Bronchial epithelial cell (primary cell): ENCODE measurements around the gene IL36G. TPM values are rescaled to one million over a fixed set of nuclear protein-coding genes. Genes with fewer than 3 reads are reported as not detected.

ENCODE experiments used
- DNase-seq: peaks from one replicate; pipeline ENCODE4 v3.0.0-alpha.2; 2010; ENCODE audit warnings: low read depth
- FAIRE-seq: peaks from 2 replicates; lab custom pipeline; 2011; peaks lifted over from hg19 to GRCh38; lab: Jason Lieb, UNC
- H3K27me3 ChIP-seq: 2 replicates; pipeline ENCODE4 v1.5.1; 2011; ENCODE audit warnings: low read length; ENCODE audit not compliant: control insufficient read depth, insufficient read depth
- H3K36me3 ChIP-seq: 2 replicates; pipeline ENCODE4 v1.5.1; 2011; ENCODE audit warnings: low read length; ENCODE audit not compliant: control insufficient read depth, insufficient read depth
- H3K4me3 ChIP-seq: 2 replicates; pipeline ENCODE4 v1.5.1; 2011; ENCODE audit warnings: mild to moderate bottlenecking, low read depth, low read length, control low read depth
- total RNA-seq: library from RNA; depleted of rRNA; stranded (reverse); fragments of >200 nt; gene quantifications from 2 replicates; pipeline ENCODE4 v1.2.1, GENCODE V29; 2014
- TF ChIP-seq, protein P1 (sequence below): IDR thresholded peaks from 2 replicates; pipeline ENCODE4 v1.5.1; 2011; ENCODE audit warnings: mild to moderate bottlenecking, moderate library complexity, low read length, control low read depth, inconsistent platforms; ENCODE audit not compliant: insufficient read depth, severe bottlenecking

Gene IL36G
- total RNA-seq, 1 donor from 2014 or later, result not detected

DNA sequence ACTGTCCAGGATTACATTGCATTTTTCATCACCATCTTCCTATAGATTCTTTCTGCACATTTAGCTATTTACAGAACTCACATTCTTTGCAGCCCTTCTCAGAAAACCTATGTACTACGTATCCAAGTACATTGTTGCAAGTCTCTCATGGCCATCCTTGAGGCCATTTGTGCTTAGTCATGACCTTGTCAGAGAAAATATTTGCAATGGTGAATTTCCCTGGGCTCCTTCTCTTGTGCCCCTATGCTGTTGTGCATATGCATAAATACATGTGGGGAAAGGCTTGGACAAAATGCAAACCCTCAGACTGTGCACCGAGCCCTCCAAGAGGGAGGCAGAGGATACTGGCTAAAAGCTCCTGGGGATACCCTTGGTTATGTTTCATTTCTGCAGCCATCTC lies 47.0 kb downstream of the IL36G start:
- DNase-seq (no peak), FAIRE-seq (no peak)
- H3K27me3 ChIP-seq, result peaks cover 5% of the 10 kb centered on the region

DNA sequence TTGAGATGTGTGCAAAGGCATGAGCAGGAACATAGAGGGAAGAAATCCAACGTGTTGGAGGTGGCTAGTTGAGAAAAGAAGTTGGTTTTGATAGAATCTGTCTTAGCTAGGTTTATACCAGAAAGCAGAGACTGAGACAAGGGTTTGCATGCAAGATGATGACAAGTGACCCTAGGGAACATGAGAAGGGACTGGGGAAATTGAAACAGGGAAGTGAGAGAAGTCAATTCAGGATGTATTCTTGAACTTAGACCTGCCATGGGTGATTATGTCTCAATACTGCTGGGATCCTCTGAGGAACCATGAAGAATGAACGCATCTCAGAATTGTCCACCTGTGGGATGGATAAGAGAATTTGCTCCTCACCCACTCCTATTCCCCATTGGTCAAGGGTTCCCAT lies 47.9 kb downstream of the IL36G start:
- H3K36me3 ChIP-seq, result no peaks in the 10 kb centered on the region
- TF ChIP-seq, protein P1, sequence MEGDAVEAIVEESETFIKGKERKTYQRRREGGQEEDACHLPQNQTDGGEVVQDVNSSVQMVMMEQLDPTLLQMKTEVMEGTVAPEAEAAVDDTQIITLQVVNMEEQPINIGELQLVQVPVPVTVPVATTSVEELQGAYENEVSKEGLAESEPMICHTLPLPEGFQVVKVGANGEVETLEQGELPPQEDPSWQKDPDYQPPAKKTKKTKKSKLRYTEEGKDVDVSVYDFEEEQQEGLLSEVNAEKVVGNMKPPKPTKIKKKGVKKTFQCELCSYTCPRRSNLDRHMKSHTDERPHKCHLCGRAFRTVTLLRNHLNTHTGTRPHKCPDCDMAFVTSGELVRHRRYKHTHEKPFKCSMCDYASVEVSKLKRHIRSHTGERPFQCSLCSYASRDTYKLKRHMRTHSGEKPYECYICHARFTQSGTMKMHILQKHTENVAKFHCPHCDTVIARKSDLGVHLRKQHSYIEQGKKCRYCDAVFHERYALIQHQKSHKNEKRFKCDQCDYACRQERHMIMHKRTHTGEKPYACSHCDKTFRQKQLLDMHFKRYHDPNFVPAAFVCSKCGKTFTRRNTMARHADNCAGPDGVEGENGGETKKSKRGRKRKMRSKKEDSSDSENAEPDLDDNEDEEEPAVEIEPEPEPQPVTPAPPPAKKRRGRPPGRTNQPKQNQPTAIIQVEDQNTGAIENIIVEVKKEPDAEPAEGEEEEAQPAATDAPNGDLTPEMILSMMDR, result no peak
- no peak for DNase-seq
- no peak for FAIRE-seq
- no peak overlapping the region for H3K4me3 ChIP-seq
- peaks cover 7% of the 10 kb centered on the region for H3K27me3 ChIP-seq

More for the DNA sequence above, 47.0 kb downstream of the IL36G start:
- Histone ChIP-seq H3K4me3 (no peak overlapping the region), H3K36me3 (no peaks in the 10 kb centered on the region)
- TF ChIP-seq, protein P1, result no peak

DNA sequence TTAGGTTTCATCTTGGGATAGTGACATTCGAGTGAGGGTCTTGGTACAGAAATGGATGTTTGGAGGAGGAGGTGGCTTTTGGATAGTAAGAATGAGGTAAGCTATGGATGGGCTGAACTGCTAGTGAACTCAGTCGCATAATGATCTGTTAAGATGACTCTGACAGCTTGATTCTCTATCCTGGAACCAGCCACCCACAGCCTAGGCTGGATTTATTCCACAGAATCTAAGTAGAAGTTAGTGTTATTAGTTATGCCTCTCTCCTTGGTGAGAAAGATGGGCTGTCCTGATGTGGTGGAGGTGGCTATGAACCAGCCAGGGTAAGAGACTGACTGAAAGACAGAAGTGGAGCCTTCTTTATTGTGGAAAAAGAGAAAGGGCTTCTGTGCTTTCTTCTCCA lies 49.9 kb downstream of the IL36G start:
- Histone ChIP-seq H3K27me3 (peaks cover 9% of the 10 kb centered on the region), H3K4me3 (no peak overlapping the region), H3K36me3 (no peaks in the 10 kb centered on the region)
- TF ChIP-seq, protein P1, result no peak
- DNase-seq, result no peak
- FAIRE-seq, result no peak

DNA sequence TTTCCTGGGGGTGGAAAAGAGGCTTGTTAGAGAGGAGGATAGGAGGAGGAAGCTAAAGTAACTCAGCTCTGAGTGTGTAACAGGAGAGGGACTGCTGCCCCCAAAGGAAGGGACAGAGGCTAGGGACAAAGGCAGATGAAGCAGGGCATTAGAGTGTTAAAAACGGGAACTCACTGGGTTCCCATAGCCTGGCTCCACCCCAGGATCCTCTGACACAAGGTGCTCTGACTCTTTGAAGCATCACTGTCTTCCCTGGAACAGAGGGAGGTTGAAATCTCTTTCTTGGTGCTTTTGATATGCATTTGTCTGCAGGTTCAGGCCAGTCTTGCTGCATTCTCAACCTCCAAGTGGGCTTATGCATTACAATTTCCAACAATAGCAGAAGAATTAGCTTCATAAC lies 50.3 kb downstream of the IL36G start:
- peak; percentile 62 for FAIRE-seq
- H3K4me3 ChIP-seq, result no peak overlapping the region
- TF ChIP-seq, protein P1, result no peak

DNA sequence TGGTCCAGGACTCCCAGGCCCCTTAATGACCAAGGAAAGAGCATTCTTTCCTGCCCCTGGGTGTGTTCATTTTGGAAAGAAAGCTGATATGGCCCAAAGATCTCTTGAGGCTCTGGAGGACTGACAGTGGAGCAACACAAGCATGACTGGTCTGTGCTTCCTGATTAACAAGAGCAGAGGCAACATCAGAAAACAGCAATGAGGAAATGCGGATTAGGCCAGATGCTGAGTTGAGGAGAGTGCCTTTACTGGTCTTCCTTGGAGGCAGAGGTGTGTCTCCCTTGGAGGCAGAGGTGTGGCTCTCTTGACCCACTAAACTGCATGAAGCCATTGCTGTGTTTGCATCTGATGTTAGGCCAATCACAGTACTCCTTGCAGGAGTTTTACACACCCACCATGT lies 54.9 kb downstream of the IL36G start:
- TF ChIP-seq, protein P1, result no peak
- Histone ChIP-seq H3K27me3 (peaks cover 7% of the 10 kb centered on the region), H3K4me3 (no peak overlapping the region), H3K36me3 (no peaks in the 10 kb centered on the region)
- DNase-seq (peak; percentile 16), FAIRE-seq (no peak)

More for the DNA sequence above, 50.3 kb downstream of the IL36G start:
- peaks cover 9% of the 10 kb centered on the region for H3K27me3 ChIP-seq
- DNase-seq, result no peak
- no peaks in the 10 kb centered on the region for H3K36me3 ChIP-seq

DNA sequence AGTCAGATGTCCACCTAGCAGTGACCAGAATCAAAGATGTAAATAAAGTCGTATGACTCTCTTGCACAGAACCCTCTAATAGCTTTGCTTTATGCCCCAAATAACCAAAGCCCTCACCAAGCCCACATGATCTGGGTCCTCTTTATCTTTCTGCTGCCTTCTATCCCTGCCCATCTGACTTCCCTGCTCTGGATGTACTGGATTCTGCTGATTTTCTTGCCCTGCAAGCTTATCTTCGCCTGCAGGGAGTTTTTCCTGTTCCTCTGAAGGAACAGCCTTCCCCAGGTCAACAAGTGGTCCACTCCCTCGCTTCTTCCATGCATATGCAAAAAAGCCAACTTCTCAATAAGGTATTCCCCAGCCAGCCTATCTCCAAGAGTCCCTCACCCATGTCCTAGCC lies 56.2 kb downstream of the IL36G start:
- Histone ChIP-seq H3K4me3 (no peak overlapping the region), H3K27me3 (peaks cover 4% of the 10 kb centered on the region), H3K36me3 (no peaks in the 10 kb centered on the region)
- no peak for FAIRE-seq
- TF ChIP-seq, protein P1, result no peak
- DNase-seq, result no peak
